HUES6 (cell line): ENCODE measurements around the gene EPS15.

ENCODE experiments used
- H3K27ac ChIP-seq: 2 replicates; pipeline ENCODE4 v1.7.0; 2013; ENCODE audit warnings: low read depth, mild to moderate bottlenecking, low read length, inconsistent platforms
- H3K27me3 ChIP-seq: 2 replicates; pipeline ENCODE4 v1.6.1; 2013; ENCODE audit warnings: low read length; ENCODE audit not compliant: control insufficient read depth, insufficient read depth
- H3K36me3 ChIP-seq: 2 replicates; pipeline ENCODE4 v1.6.1; 2013; ENCODE audit warnings: low read length; ENCODE audit not compliant: control insufficient read depth, insufficient read depth
- H3K4me1 ChIP-seq: 2 replicates; pipeline ENCODE4 v1.6.1; 2013; ENCODE audit warnings: low read length; ENCODE audit not compliant: control insufficient read depth, insufficient read depth
- H3K4me3 ChIP-seq: 2 replicates; pipeline ENCODE4 v1.5.1; 2013; ENCODE audit warnings: low read depth, low read length
- H3K9ac ChIP-seq: one replicate; pipeline ENCODE4 v1.6.1; 2013; ENCODE audit warnings: mild to moderate bottlenecking, low read length
- H3K9me3 ChIP-seq: 2 replicates; pipeline ENCODE4 v1.6.1; 2013; ENCODE audit warnings: low read depth, low read length; ENCODE audit not compliant: control insufficient read depth, insufficient read depth

EPS15 gene

GRCh38 chr1:51372561-51372960, 146.5 kb downstream of the EPS15 start:
- H3K27ac ChIP-seq: no peak overlapping the region
- no peaks in the 10 kb centered on the region for H3K9me3 ChIP-seq
- H3K9ac ChIP-seq: no peak overlapping the region
- no peaks in the 10 kb centered on the region for H3K27me3 ChIP-seq
- H3K4me1 ChIP-seq: no peaks in the 10 kb centered on the region
- H3K4me3 ChIP-seq: no peak overlapping the region
- peaks cover 10% of the 10 kb centered on the region for H3K36me3 ChIP-seq

DNA sequence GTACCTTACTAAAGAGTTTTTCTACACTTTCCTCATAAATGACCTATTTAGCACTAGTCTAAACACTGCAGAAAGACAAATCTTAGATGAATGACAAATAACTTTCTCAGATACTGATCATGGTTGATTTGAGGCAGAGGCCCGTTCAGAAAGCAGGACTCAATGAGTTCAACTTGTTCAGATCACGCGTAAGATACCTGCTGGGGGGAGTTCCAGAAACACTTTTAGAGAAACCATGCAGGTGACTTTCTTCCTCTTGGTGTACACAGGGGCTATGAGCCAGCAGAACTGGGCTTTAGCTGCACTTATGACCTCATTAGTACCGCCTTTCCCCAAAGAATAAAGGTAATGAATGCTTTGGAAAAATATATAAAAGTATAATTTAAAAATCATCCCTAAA, 149.9 kb downstream of the EPS15 start:
- Histone ChIP-seq H3K9me3 (no peaks in the 10 kb centered on the region), H3K9ac (no peak overlapping the region), H3K4me1 (no peaks in the 10 kb centered on the region), H3K27ac (no peak overlapping the region), H3K36me3 (peaks cover 22% of the 10 kb centered on the region), H3K27me3 (no peaks in the 10 kb centered on the region), H3K4me3 (no peak overlapping the region)

DNA sequence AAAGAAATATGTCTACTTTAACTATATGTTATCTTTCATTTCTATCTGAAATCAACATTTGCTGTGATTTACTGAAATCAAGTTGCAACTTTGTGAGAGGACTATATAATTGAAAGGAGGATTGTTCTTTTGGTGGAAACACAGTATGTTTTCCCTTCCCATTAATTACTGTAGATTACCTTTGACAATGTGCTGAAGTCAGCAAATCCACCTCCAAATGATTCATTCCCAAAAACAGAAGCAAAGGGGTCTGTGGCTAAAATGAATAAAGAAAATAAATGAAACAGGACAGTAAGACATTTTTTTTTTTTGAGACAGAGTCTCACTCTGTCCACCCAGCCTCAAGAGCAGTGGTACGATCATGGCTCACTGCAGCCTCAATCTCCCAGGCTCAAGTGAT, 153.3 kb downstream of the EPS15 start:
- H3K27ac ChIP-seq: no peak overlapping the region
- H3K9ac ChIP-seq: no peak overlapping the region
- no peak overlapping the region for H3K4me3 ChIP-seq
- no peaks in the 10 kb centered on the region for H3K9me3 ChIP-seq
- no peaks in the 10 kb centered on the region for H3K27me3 ChIP-seq
- H3K36me3 ChIP-seq: peaks cover 23% of the 10 kb centered on the region
- no peaks in the 10 kb centered on the region for H3K4me1 ChIP-seq

DNA sequence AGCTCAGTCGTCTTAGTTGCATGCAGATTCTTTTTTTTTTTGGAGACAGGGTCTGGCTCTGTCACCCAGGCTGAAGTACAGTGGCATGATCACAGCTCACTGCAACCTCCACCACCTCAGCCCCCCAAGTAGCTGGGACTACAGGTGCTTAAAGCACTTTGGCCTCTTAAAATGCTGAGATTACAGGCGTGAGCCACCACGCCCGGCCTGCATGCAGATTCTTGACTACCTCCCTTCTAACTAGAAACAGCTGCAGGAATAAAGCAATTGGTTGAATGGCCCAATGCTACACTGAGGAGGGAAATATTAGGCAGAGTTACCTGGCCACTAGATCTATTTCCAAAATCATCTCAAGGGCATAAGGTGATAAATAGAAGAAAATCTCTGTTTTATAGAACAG, 159.2 kb downstream of the EPS15 start:
- Histone ChIP-seq H3K4me3 (no peak overlapping the region), H3K9me3 (no peaks in the 10 kb centered on the region), H3K27me3 (no peaks in the 10 kb centered on the region), H3K4me1 (no peaks in the 10 kb centered on the region), H3K27ac (no peak overlapping the region), H3K36me3 (peaks cover 22% of the 10 kb centered on the region), H3K9ac (no peak overlapping the region)

DNA sequence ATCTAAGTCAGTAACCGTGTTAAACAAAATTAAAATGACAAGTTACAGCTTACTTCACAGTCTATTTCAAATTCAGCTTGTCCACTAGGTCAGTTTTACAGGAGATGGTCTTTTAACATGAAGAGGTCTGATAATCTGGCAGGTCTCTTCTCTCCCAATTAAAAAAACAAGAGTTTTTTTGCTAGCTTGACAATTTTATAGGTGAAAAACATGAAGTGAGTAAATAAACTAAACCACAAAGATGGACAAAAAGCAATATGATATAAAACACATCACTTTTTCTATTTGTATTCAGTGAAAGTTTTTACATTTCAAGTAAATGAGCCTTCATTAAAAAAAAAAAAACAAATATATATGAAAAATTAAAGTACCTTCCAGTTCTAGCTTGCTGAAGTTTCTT, 163.7 kb downstream of the EPS15 start:
- Histone ChIP-seq H3K9me3 (no peaks in the 10 kb centered on the region), H3K36me3 (peaks cover 7% of the 10 kb centered on the region), H3K9ac (no peak overlapping the region), H3K27ac (no peak overlapping the region), H3K4me3 (no peak overlapping the region), H3K27me3 (no peaks in the 10 kb centered on the region), H3K4me1 (no peaks in the 10 kb centered on the region)

- H3K9ac ChIP-seq: no peak overlapping the region
- H3K4me3 ChIP-seq: no peak overlapping the region
- H3K27me3 ChIP-seq: no peaks in the 10 kb centered on the region
- H3K9me3 ChIP-seq: no peaks in the 10 kb centered on the region
- H3K4me1 ChIP-seq: no peaks in the 10 kb centered on the region
- peaks cover 7% of the 10 kb centered on the region for H3K36me3 ChIP-seq
- H3K27ac ChIP-seq: no peak overlapping the region
These were observed 164.7 kb downstream of the EPS15 start for GRCh38 chr1:51354416-51354815.

- Histone ChIP-seq H3K27me3 (no peaks in the 10 kb centered on the region), H3K9ac (no peak overlapping the region), H3K4me1 (no peaks in the 10 kb centered on the region), H3K4me3 (no peak overlapping the region), H3K9me3 (no peaks in the 10 kb centered on the region), H3K27ac (no peak overlapping the region), H3K36me3 (peaks cover 7% of the 10 kb centered on the region)
These were observed 167.2 kb downstream of the EPS15 start for GRCh38 chr1:51351907-51352306.

DNA sequence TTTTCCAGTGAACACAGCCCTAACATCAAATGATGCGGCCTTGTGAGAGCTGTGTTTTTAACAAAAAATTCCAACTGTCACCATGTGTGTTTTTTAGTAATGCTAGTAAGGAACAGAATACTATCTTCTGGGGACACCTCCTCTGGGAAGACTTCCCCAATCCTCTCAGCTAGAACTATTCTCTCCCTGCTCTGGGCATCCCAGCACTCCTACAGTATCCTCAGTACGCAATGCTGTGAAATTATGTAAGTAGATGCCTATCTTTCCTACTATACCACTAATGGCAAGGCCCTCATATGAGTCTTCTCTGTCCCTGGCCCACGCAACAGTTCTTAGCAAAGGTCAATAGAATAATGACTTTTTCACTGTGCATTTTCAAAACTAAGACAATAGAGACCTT, 169.2 kb downstream of the EPS15 start:
- Histone ChIP-seq H3K36me3 (peaks cover under 1% of the 10 kb centered on the region), H3K9me3 (no peaks in the 10 kb centered on the region), H3K4me1 (no peaks in the 10 kb centered on the region; the same call in 1 of the 2 replicates), H3K27me3 (peaks cover 7% of the 10 kb centered on the region), H3K9ac (no peak overlapping the region), H3K27ac (no peak overlapping the region), H3K4me3 (no peak overlapping the region)

GRCh38 chr1:51348147-51348527, 170.9 kb downstream of the EPS15 start:
- H3K4me3 ChIP-seq: no peak overlapping the region
- no peak overlapping the region for H3K27ac ChIP-seq
- H3K36me3 ChIP-seq: no peaks in the 10 kb centered on the region
- H3K9me3 ChIP-seq: no peaks in the 10 kb centered on the region
- H3K9ac ChIP-seq: no peak overlapping the region
- peaks cover 25% of the 10 kb centered on the region for H3K27me3 ChIP-seq
- H3K4me1 ChIP-seq: peaks cover 8% of the 10 kb centered on the region

DNA sequence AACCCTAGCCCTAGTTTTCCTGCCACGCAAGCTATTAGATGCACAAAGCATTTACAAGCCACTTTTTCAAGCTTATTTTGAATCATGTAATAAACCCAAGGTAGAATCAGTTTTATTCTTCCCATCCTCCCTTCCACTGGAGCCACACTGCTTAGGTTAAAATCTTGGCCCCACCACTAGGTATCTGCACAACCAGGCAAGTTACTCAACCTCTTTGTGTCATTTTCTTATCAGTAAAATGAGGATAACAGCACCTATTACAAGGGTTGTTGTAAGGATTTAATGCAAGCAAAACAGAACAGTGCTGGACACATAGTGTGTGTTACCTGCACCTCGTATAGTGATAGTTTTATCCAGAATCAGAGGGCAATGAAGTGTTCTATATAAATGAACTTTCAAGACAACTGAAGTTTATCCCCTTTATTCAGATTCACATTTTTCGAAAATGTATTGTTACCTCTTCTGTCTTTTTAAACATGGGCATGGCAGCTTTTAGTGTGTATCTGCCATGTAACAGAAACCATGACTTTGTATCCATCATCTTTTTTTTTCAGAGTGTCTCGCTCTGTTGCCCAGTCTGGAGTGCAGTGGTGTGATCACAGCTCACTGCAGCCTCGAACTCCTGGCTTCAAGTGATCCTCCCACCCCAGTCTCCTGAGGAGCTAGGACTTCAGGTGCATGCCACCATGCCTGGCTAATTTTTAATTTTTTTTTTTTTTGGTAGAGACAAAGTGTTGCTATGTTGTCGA, 171.5 kb downstream of the EPS15 start:
- Histone ChIP-seq H3K27me3 (peaks cover 30% of the 10 kb centered on the region), H3K4me1 (peaks cover 8% of the 10 kb centered on the region), H3K9ac (no peak overlapping the region), H3K27ac (no peak overlapping the region), H3K4me3 (no peak overlapping the region), H3K9me3 (no peaks in the 10 kb centered on the region), H3K36me3 (no peaks in the 10 kb centered on the region)

- no peak overlapping the region for H3K9ac ChIP-seq
- no peak overlapping the region for H3K27ac ChIP-seq
- H3K27me3 ChIP-seq: peaks cover 32% of the 10 kb centered on the region
- no peaks in the 10 kb centered on the region for H3K9me3 ChIP-seq
- peaks cover 8% of the 10 kb centered on the region for H3K4me1 ChIP-seq
- no peaks in the 10 kb centered on the region for H3K36me3 ChIP-seq
- H3K4me3 ChIP-seq: no peak overlapping the region
These were observed 172.8 kb downstream of the EPS15 start for GRCh38 chr1:51346086-51346942.
